Neural cell (in vitro differentiated cells): ENCODE data around the gene MYO1D.

Experiments used
- CTCF ChIP-seq: fragments of 450-650 bp; IDR thresholded peaks from 2 replicates; pipeline ENCODE4 v1.5.1; 2014; ENCODE audit warnings: antibody characterized with exemption, mild to moderate bottlenecking, moderate library complexity; ENCODE audit not compliant: poor library complexity, severe bottlenecking
- EZH2 ChIP-seq: fragments of 200-600, 300-800 bp; shearing (Covaris generic), sonication (generic); IDR thresholded peaks from 2 replicates; pipeline ENCODE4 v1.6.1; 2014; ENCODE audit warnings: antibody characterized with exemption, low read length, borderline replicate concordance, mild to moderate bottlenecking; ENCODE audit not compliant: insufficient read depth, poor library complexity, severe bottlenecking

GRCh38 chr17:32493976-32494513, 382.9 kb downstream of the MYO1D start:
- TF ChIP-seq CTCF (no peak), EZH2 (no peak)
